Measurements from ENCODE around the gene RAMACL. TPM values are rescaled to one million over a fixed set of nuclear protein-coding genes. Genes with fewer than 3 reads are reported as not detected.
"Not testable (repeated sequence)": the region's sequence is repeated elsewhere in the genome, so short reads cannot be mapped to it uniquely, and the experiment has no call there.

RAMACL gene
- total RNA-seq, 2 donors from 2014 or later: 1.7 to 2.7 TPM

GRCh38 chr6:166542580-166542912 lies 43.9 kb downstream of the RAMACL start:
- intact Hi-C loops (cut with DNase I): no loop called here
- no peak for DNase-seq (ENCODE audit: low spot score)

DNA sequence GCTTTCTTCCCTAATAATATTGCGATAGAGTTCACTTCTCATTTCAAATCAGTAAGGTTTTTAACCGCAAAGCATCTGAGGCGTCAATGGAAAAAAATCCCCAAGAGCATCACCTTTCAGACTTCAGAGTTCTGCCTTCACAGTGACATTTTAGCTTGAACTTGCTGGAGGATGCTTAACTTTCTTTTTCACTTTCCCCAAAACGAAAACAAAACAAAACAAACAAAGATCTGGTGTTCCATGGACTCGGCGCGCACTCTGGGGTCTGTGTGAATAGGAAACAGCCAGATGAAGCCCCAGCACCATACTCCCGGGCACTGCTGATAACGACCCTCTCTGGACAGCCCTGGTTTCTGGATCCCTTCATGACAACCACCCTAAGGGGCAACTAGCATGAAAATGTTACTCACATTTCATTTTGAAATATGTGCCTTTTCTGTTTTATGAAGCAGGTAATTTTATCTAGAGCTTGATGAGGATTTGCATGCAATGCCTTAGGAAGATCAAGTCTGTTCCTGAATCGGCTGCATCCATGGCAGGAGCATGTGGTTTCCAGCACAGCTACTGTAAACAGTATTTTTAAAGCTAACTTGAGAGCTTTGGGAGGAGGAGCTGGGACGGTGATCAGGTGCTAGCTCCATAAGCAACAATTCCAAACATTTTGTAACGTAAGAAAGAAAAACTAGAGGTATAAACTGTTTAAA lies 44.5 kb downstream of the RAMACL start:
- no peak for DNase-seq (ENCODE audit: low spot score)
- intact Hi-C loops (cut with DNase I): no loop called here

GRCh38 chr6:166541366-166541765 lies 45.1 kb downstream of the RAMACL start:
- intact Hi-C loops (cut with DNase I): no loop called here
- DNase-seq (ENCODE audit: low spot score): no peak

DNA sequence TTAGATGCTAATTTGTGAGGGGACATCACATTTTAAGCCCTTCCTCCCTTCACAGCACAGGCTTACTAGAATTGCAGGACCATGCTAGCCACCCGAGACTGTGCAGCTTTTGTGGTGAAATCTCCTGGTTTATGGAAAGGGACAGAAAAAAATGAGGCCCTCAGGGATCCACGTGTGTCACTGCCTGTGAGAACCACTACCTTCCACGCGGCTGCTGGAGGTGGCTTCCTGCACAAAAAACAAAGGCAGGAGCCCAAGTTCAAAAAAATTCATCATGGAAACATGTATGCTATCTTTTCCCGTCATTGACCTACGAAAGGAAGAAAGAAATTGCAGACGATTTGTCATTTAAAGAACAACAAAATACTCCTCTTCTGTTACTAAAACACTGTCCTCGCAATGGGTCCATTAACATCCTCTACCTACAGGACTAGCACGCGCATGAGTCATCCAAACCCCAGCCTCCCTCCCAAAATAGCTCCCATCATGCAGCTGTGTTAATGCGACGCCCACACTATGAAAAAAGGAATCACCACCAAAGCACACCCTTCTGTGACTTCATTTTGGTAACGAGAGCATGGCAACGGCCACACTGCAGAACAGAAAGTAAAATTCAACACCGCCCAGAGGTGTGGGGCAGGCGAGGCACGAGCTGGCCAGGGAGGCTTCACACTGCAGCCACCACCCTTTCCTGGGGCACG lies 45.7 kb downstream of the RAMACL start:
- intact Hi-C loops (cut with DNase I): no loop called here
- no peak for DNase-seq (ENCODE audit: low spot score)

DNA sequence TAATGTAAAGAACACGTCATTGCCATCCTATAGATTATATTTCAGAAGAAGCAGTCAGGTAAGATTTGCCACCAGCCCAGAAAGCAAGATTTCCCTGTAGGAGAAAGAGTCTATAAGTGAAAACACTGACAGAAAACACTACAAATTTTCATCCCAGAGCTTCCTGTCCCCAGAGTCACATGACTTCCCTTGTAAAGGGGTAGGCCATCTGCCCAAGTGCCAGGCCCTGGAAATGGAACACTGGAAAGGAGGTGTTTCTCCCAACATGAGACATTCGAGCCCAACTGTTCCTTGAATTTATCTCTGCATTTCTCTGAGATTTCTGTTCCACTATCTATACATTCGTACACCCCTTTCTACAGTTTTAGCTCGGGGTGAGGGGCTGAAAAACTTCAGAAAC lies 46.9 kb downstream of the RAMACL start:
- DNase-seq (ENCODE audit: low spot score): no peak
- intact Hi-C loops (cut with DNase I): no loop called here

DNA sequence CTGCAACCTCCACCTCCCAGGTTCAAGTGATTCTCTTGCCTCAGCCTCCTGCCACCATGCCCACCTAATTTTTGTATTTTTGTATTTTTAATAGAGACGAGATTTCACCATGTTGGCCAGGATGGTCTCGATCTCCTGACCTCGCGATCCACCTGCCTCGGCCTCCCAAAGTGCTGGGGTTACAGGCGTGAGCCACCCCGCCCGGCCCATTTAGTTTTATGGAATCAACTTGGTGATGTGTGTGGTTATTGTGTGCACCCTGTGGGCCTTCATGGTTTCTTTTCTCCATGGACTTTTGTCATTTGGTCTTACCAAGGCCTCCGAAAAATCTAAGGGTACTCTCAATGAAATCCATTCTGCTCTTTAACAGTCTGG lies 47.5 kb downstream of the RAMACL start:
- intact Hi-C loops (cut with DNase I); DNase-seq (ENCODE audit: low spot score): not testable (repeated sequence)

- DNase-seq (ENCODE audit: low spot score): no peak
- intact Hi-C loops (cut with DNase I): no loop called here
Measured at GRCh38 chr6:166538297-166539010, 48.0 kb downstream of the RAMACL start.

DNA sequence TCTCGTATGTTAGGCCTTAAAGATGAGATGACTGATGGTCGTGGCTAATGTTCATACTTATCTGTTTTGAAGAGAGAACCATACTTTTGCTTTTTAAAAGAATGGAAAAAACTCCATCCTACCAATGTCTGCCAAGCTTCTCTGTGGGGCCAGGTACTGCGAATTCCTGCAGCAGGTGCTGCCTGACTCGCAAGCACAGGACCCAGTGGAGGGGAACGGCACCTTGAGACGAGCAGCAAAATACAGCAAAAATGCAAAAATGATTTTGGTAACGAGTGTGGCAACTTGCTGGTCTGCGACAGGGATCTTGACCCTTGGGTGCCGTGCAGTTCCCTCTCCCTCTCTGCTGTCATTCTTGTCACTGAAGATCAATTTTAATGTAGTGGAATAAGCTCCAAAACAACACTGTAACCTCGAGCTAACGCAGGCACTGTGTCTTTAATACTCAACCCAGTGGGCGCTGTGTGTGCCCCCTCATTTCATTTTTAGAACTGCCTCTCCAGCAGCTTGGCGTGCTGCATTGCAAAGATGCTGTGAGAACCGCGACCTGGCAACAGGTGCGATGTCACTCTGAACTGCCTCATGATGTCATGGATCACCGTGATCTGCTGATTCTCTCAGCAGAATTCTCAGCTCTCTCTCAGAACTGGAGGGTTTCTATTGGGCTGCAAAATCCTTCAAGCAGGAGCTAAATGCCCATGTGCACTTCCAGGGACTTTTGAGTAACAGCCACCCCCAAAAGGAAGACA lies 51.6 kb downstream of the RAMACL start:
- intact Hi-C loops (cut with DNase I): no loop called here
- DNase-seq (ENCODE audit: low spot score): no peak

GRCh38 chr6:166533205-166533824 lies 53.2 kb downstream of the RAMACL start:
- DNase-seq (ENCODE audit: low spot score): no peak

More at GRCh38 chr6:166533205-166533824, 53.2 kb downstream of the RAMACL start:
- intact Hi-C loops (cut with DNase I): no loop called here

Other genes starting within 250 kb of the RAMACL start
- gene SFT2D1, start 244.1 kb downstream of the RAMACL start, total RNA-seq: 10 to 100 TPM; 28.6 to 29.2 TPM
- 10 to 100 TPM; 50.9 to 66.3 TPM for gene MPC1, start 203.7 kb downstream of the RAMACL start, total RNA-seq
- 10 to 100 TPM; 34.0 to 43.4 TPM for gene RPS6KA2, start 40.6 kb upstream of the RAMACL start, total RNA-seq

Data from posterior vena cava (tissue), 2 donors.